HEK293 (cell line): ENCODE measurements around the gene APBB2.

Experiments
- CTCF ChIP-seq: fragments of 450-650 bp; formaldehyde crosslinking; IDR thresholded peaks from 2 replicates; pipeline ENCODE4 v1.5.1; 2016; ENCODE audit warnings: missing biosample characterization, missing genetic modification characterization
- ZFP3 ChIP-seq: fragments of 450-650 bp; formaldehyde crosslinking; IDR thresholded peaks from 2 replicates; pipeline ENCODE4 v1.5.1; 2016; ENCODE audit warnings: low read depth, missing biosample characterization, missing genetic modification characterization
- ZNF311 ChIP-seq: fragments of 450-650 bp; formaldehyde crosslinking; IDR thresholded peaks from 2 replicates; pipeline ENCODE4 v1.5.1; 2017; ENCODE audit warnings: missing biosample characterization, missing genetic modification characterization, borderline replicate concordance
- ZNF501 ChIP-seq: fragments of 450-650 bp; formaldehyde crosslinking; IDR thresholded peaks from 2 replicates; pipeline ENCODE4 v1.5.1; 2016; ENCODE audit warnings: missing biosample characterization, missing genetic modification characterization
- ZNF558 ChIP-seq: fragments of 450-650 bp; formaldehyde crosslinking; IDR thresholded peaks from 2 replicates; pipeline ENCODE4 v1.5.1; 2016; ENCODE audit warnings: missing biosample characterization, missing genetic modification characterization

GRCh38 chr4:41013746-41014145, 200.6 kb downstream of the APBB2 start:
- no peak for TF ChIP-seq ZNF501 (tag by site-specific recombination)
- no peak for TF ChIP-seq CTCF (tag by site-specific recombination)
- TF ChIP-seq ZFP3 (tag by site-specific recombination): no peak
- TF ChIP-seq ZNF558: no peak
- TF ChIP-seq ZNF311 (tag by site-specific recombination): no peak
